ENCODE data around the gene RB1.

GRCh38 chr13:48505012-48505411 is 201.5 kb downstream of the RB1 start:
- no peak for TF ChIP-seq CTCF (IDR thresholded peaks at IDR 0.05)
- no peak for TF ChIP-seq POLR2A (IDR thresholded peaks at IDR 0.05)
